Endothelial cell of umbilical vein (primary cell): Measurements from ENCODE around the gene GATAD2A. TPM values are rescaled to one million over a fixed set of nuclear protein-coding genes. Genes with fewer than 3 reads are reported as not detected.

ENCODE experiments used
- BruUV-seq: library from RNA; stranded (reverse); fragments of 400-500 nt; replicated peaks from 2 replicates; lab custom pipeline; 2021; lab: Mats Ljungman, UMichigan
- CTCF ChIA-PET: fragments of 300-600, 350-600 bp; sonication (Branson Sonifier 250); formaldehyde crosslinking; loops from one replicate; lab custom pipeline; 2021; ENCODE audit warnings: antibody characterized with exemption, inconsistent platforms; lab: Charles Lee
- POLR2A ChIA-PET: fragments of 300-600, 350-600 bp; sonication (Branson Sonifier 250); formaldehyde crosslinking; loops from one replicate; lab custom pipeline; 2021; ENCODE audit warnings: antibody characterized with exemption, inconsistent platforms; lab: Charles Lee
- DNase-seq: peaks from one replicate; pipeline ENCODE4 v3.0.0-alpha.2; 2011; ENCODE audit warnings: low read depth, low spot score
- FAIRE-seq: peaks from 2 replicates; lab custom pipeline; 2011; peaks lifted over from hg19 to GRCh38; lab: Jason Lieb, UNC
- H2AFZ ChIP-seq: 2 replicates; pipeline ENCODE4 v1.6.0; 2012; ENCODE audit warnings: low read depth, low read length, control low read depth, inconsistent platforms
- H3K27ac ChIP-seq: 2 replicates; pipeline ENCODE4 v1.5.1; 2011; ENCODE audit warnings: low read depth, mild to moderate bottlenecking, control low read depth, low read length, moderate library complexity; ENCODE audit not compliant: insufficient read depth
- H3K27me3 ChIP-seq, 2 experiments: 2 replicates each; pipeline versions ENCODE4 v1.6.0 to v1.6.1; 2011; ENCODE audit warnings: low read length in 2 of 2, mixed read lengths in 1 of 2; ENCODE audit not compliant: control insufficient read depth in 2 of 2, insufficient read depth in 2 of 2
- H3K36me3 ChIP-seq, 2 experiments: 2 replicates in 1 of 2; 3 replicates in 1 of 2; pipeline ENCODE4 v1.5.1; 2011; ENCODE audit warnings: low read length in 2 of 2, mild to moderate bottlenecking in 1 of 2, moderate library complexity in 1 of 2; ENCODE audit not compliant: control insufficient read depth in 2 of 2, insufficient read depth in 2 of 2; ENCODE audit errors: extremely low read depth in 1 of 2
- H3K4me1 ChIP-seq: 3 replicates; pipeline ENCODE4 v1.5.1; 2011; ENCODE audit warnings: mild to moderate bottlenecking, low read length; ENCODE audit not compliant: control insufficient read depth, insufficient read depth; ENCODE audit errors: extremely low read depth
- H3K4me2 ChIP-seq: 2 replicates; pipeline ENCODE4 v1.6.1; 2011; ENCODE audit warnings: low read length, control low read depth, mixed read lengths; ENCODE audit not compliant: insufficient read depth
- H3K4me3 ChIP-seq, 3 experiments: fragments of 200-600 bp in 1 of 3; sonication (generic), shearing (Covaris generic) in 1 of 3; replicated peaks in 1 of 3; 2 replicates each; pipeline ENCODE4 v1.5.1; 2011 to 2016; ENCODE audit warnings: control low read depth in 3 of 3, low read length in 3 of 3, mild to moderate bottlenecking in 2 of 3, inconsistent platforms in 1 of 3, low read depth in 1 of 3, moderate library complexity in 1 of 3; ENCODE audit not compliant: insufficient read depth in 1 of 3
- H3K79me2 ChIP-seq: 2 replicates; pipeline ENCODE4 v1.6.0; 2012; ENCODE audit warnings: low read length, inconsistent platforms; ENCODE audit not compliant: control insufficient read depth, insufficient read depth
- H3K9ac ChIP-seq: replicated peaks from 2 replicates; pipeline ENCODE3; 2011; ENCODE audit warnings: low read length, control low read depth; ENCODE audit not compliant: insufficient read depth; ENCODE audit errors: extremely low read depth
- H3K9me1 ChIP-seq: replicated peaks from 3 replicates; pipeline ENCODE4 v1.6.0; 2011; ENCODE audit warnings: mild to moderate bottlenecking, low read length; ENCODE audit not compliant: control insufficient read depth, insufficient read depth; ENCODE audit errors: extremely low read depth
- H3K9me3 ChIP-seq: replicated peaks from 2 replicates; pipeline ENCODE4 v1.5.1; 2012; ENCODE audit warnings: low read length, inconsistent platforms; ENCODE audit not compliant: control insufficient read depth, insufficient read depth
- H4K20me1 ChIP-seq: replicated peaks from 2 replicates; pipeline ENCODE3; 2011; ENCODE audit warnings: mild to moderate bottlenecking, low read length; ENCODE audit not compliant: control insufficient read depth, insufficient read depth; ENCODE audit errors: extremely low read depth
- FOS ChIP-seq: IDR thresholded peaks from 2 replicates; pipeline ENCODE4 v1.6.1; 2011; ENCODE audit warnings: mild to moderate bottlenecking, low read length, moderate library complexity, borderline replicate concordance; ENCODE audit not compliant: insufficient read depth
- GATA2 ChIP-seq: IDR thresholded peaks from 2 replicates; pipeline ENCODE4 v1.7.0; 2011; ENCODE audit warnings: low read depth, mild to moderate bottlenecking, moderate library complexity, mixed read lengths, low read length; ENCODE audit not compliant: insufficient read length, insufficient read depth
- JUN ChIP-seq: IDR thresholded peaks from 2 replicates; pipeline ENCODE4 v1.6.1; 2011; ENCODE audit warnings: borderline replicate concordance, low read depth; ENCODE audit not compliant: insufficient read length, insufficient read depth
- MYC ChIP-seq: IDR thresholded peaks from one replicate; pipeline ENCODE4 v1.6.1; 2011; ENCODE audit warnings: mild to moderate bottlenecking, low read depth, low read length
- POLR2A ChIP-seq: IDR thresholded peaks from 2 replicates; pipeline ENCODE4 v1.6.1; 2012; ENCODE audit warnings: low read depth, mild to moderate bottlenecking, control low read depth, low read length
- dilution Hi-C: fragments of 300-500 bp; cut with MboI; formaldehyde crosslinking; loops from one replicate; pipeline ENCODE4 v1.15.0; 2019; ENCODE audit warnings: low sequenced_read_pairs; ENCODE audit not compliant: extremely low pct_ligation_motif_present
- intact Hi-C: fragments of 100-400 bp; cut with micrococcal nuclease; formaldehyde crosslinking; loops from one replicate; pipeline ENCODE4 v1.10.0; 2022
- polyA plus RNA-seq, 4 experiments: library from polyadenylated mRNA; depleted of rRNA in 3 of 4; stranded (reverse) in 3 of 4; unstranded in 1 of 4; fragments of >200 nt; gene quantifications; 2 replicates each; pipeline versions ENCODE4 v1.2.1 to v1.2.3, GENCODE V29; 2011 to 2012; ENCODE audit warnings: missing spikeins in 1 of 4
- total RNA-seq: library from RNA; stranded (reverse); gene quantifications from 2 replicates; pipeline ENCODE4 v1.2.3, GENCODE V29; 2021
- TF ChIP-seq, protein P1 (sequence below), 2 donors: IDR thresholded peaks; 1 replicate in 1 of 2; 2 replicates in 1 of 2; pipeline ENCODE4 v1.5.1; 2011; ENCODE audit warnings: low read length in 2 of 2, mild to moderate bottlenecking in 2 of 2, moderate library complexity in 2 of 2, control low read depth in 1 of 2, inconsistent platforms in 1 of 2, low read depth in 1 of 2; ENCODE audit not compliant: insufficient read depth in 1 of 2; ENCODE audit errors: extremely low read depth in 1 of 2

GATAD2A gene
- total and polyA plus RNA-seq, 2 donors (not counting 3 experiments of a cell fraction or from before 2014, with no cell fraction given): 27.3 to 134 TPM

DNA sequence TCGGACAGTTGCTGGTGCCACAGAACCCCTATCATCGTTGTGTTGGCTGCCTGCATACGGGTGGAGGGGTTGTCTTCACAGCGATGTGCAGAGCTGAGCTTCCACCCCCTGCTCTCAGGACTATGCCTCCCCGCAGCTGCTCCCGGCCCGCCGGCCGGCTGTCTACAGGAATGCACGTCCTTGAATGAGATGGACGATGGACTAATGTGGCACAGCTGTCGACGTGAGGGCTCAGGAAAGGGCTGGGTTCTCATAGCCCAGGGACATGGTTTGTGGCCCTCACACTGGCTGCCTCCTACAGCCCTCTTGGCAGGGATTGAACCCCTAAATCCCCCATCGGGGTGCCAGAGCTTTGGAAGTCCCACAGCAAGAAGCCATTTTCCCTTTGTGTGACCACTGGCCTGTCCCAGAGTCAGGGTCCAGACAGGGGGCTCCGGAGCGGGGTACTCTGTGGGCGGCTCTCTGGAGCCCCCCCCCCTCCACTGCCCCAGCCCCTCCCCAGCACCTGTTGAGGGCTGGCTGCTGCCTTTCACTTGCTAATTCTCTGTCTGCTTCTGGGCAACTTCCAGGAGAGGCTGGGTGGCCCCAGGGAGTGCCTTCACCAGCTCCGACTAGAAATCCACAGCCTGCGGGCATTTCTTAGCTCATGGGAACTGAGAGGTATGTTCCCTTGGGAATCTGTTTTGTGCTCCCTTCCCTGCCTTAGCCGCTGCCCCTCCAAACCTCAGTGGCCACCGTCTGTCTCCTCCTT, 69.7 kb downstream of the GATAD2A start:
- Histone ChIP-seq H3K9me1 (no peaks in the 10 kb centered on the region), H3K36me3 (peaks cover 2 to 5% of the 10 kb centered on the region in 2 experiments), H3K27ac (no peak overlapping the region), H3K4me3 (no peak overlapping the region), H4K20me1 (no peaks in the 10 kb centered on the region), H3K79me2 (peaks cover 91% of the 10 kb centered on the region), H3K4me1 (no peaks in the 10 kb centered on the region), H3K9ac (no peak overlapping the region), H3K4me2 (no peak overlapping the region), H3K9me3 (no peaks in the 10 kb centered on the region), H2AFZ (no peak overlapping the region), H3K27me3 (no peaks in the 10 kb centered on the region)
- TF ChIP-seq GATA2 (no peak), MYC (no peak), JUN (no peak), FOS (no peak), POLR2A (no peak)
- TF ChIP-seq, protein P1, sequence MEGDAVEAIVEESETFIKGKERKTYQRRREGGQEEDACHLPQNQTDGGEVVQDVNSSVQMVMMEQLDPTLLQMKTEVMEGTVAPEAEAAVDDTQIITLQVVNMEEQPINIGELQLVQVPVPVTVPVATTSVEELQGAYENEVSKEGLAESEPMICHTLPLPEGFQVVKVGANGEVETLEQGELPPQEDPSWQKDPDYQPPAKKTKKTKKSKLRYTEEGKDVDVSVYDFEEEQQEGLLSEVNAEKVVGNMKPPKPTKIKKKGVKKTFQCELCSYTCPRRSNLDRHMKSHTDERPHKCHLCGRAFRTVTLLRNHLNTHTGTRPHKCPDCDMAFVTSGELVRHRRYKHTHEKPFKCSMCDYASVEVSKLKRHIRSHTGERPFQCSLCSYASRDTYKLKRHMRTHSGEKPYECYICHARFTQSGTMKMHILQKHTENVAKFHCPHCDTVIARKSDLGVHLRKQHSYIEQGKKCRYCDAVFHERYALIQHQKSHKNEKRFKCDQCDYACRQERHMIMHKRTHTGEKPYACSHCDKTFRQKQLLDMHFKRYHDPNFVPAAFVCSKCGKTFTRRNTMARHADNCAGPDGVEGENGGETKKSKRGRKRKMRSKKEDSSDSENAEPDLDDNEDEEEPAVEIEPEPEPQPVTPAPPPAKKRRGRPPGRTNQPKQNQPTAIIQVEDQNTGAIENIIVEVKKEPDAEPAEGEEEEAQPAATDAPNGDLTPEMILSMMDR (IDR thresholded peaks at IDR 0.05; ENCODE audit: extremely low read depth in 1 of 2, insufficient read depth in 1 of 2, low read depth in 1 of 2, low read length in 2 of 2): no peak
- CTCF ChIA-PET: interaction anchor here (0.6 to 1.5 kb wide), 10 partner anchors 13 to 111 kb away, joined by 3 to 7 read pairs (median 4); partner anchors contain the start of gene GATAD2A
- dilution Hi-C loops: no loop called here
- no TSS peak for BruUV-seq
- POLR2A ChIA-PET: interaction anchor here (0.7 kb wide), 1 partner anchor 90 kb away, joined by 3 read pairs; no protein-coding TSS in a partner anchor
- intact Hi-C loops: no loop called here
- no peak for DNase-seq
- no peak for FAIRE-seq
